Measurements from ENCODE around the gene NCKIPSD.

The NCKIPSD gene

DNA sequence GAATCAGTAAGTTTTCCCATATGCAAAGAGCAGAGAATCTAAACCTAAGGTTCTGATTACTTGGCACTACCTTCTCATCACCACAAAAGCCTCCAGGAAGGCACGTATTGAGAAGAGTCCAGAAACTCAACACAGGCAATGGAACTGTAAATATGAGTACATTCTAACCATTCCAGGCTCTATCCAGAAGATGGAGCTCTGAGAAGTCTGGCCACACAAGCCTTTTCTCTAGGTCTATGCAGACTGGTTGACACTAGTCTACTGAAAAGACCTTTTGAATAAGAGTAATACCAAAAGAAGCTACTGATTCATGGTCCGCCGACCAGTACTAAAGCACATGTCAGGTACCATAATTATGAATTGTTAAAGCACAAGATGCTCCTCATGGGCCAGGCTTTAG lies 12.2 kb upstream of the NCKIPSD start:
- TF ChIP-seq CTCF (IDR thresholded peaks at IDR 0.05; ENCODE audit: low read depth, low read length) (no peak), MYC (IDR thresholded peaks at IDR 0.05; ENCODE audit: low read depth, low read length) (no peak), POLR2A (IDR thresholded peaks at IDR 0.05; ENCODE audit: extremely low read depth, insufficient read length) (no peak)
- TF ChIP-seq, protein P1, sequence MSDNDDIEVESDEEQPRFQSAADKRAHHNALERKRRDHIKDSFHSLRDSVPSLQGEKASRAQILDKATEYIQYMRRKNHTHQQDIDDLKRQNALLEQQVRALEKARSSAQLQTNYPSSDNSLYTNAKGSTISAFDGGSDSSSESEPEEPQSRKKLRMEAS (IDR thresholded peaks at IDR 0.05; ENCODE audit: low read depth, low read length) = no peak
- no peak for DNase-seq (ENCODE audit: low read depth)
- no peak overlapping the region for H3K4me3 ChIP-seq (ENCODE audit: low read depth, low read length)

GRCh38 chr3:48696601-48697000 lies 10.9 kb upstream of the NCKIPSD start:
- TF ChIP-seq CTCF (IDR thresholded peaks at IDR 0.05; ENCODE audit: low read depth, low read length) = no peak
- no peak for TF ChIP-seq MYC (IDR thresholded peaks at IDR 0.05; ENCODE audit: low read depth, low read length)
- no peak for TF ChIP-seq POLR2A (IDR thresholded peaks at IDR 0.05; ENCODE audit: extremely low read depth, insufficient read length)
- TF ChIP-seq, protein P1 (IDR thresholded peaks at IDR 0.05; ENCODE audit: low read depth, low read length) = no peak
- DNase-seq (ENCODE audit: low read depth) = no peak
- H3K4me3 ChIP-seq (ENCODE audit: low read depth, low read length) = no peak overlapping the region

DNA sequence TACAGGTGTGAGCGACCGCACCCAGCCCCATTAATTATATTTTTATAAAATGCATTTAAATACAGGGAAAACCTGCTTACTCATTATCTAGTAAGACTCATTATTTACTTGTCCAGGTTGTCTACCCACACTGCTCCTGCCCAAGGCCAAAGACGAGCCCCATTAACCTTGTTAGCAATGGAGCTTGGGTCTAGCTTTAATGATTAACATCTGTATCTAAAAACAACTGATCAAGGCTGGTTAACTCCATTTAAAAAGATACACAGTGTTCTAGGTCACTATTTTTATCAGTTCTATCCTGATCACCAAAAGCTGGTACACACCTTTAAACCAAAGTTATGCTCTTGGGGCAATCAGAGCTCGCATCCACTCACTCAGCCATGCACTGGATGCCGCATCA lies 10.4 kb upstream of the NCKIPSD start:
- no peak overlapping the region for H3K4me3 ChIP-seq (ENCODE audit: low read depth, low read length)
- DNase-seq (ENCODE audit: low read depth) = no peak
- no peak for TF ChIP-seq MYC (IDR thresholded peaks at IDR 0.05; ENCODE audit: low read depth, low read length)
- no peak for TF ChIP-seq POLR2A (IDR thresholded peaks at IDR 0.05; ENCODE audit: extremely low read depth, insufficient read length)
- TF ChIP-seq, protein P1 (IDR thresholded peaks at IDR 0.05; ENCODE audit: low read depth, low read length) = no peak
- TF ChIP-seq CTCF (IDR thresholded peaks at IDR 0.05; ENCODE audit: low read depth, low read length) = no peak

GRCh38 chr3:48695393-48695753 lies 9.7 kb upstream of the NCKIPSD start:
- no peak overlapping the region for H3K4me3 ChIP-seq (ENCODE audit: low read depth, low read length)
- no peak for DNase-seq (ENCODE audit: low read depth)
- TF ChIP-seq CTCF (IDR thresholded peaks at IDR 0.05; ENCODE audit: low read depth, low read length) = no peak
- no peak for TF ChIP-seq MYC (IDR thresholded peaks at IDR 0.05; ENCODE audit: low read depth, low read length)
- TF ChIP-seq, protein P1 (IDR thresholded peaks at IDR 0.05; ENCODE audit: low read depth, low read length) = no peak
- TF ChIP-seq POLR2A (IDR thresholded peaks at IDR 0.05; ENCODE audit: extremely low read depth, insufficient read length) = no peak

DNA sequence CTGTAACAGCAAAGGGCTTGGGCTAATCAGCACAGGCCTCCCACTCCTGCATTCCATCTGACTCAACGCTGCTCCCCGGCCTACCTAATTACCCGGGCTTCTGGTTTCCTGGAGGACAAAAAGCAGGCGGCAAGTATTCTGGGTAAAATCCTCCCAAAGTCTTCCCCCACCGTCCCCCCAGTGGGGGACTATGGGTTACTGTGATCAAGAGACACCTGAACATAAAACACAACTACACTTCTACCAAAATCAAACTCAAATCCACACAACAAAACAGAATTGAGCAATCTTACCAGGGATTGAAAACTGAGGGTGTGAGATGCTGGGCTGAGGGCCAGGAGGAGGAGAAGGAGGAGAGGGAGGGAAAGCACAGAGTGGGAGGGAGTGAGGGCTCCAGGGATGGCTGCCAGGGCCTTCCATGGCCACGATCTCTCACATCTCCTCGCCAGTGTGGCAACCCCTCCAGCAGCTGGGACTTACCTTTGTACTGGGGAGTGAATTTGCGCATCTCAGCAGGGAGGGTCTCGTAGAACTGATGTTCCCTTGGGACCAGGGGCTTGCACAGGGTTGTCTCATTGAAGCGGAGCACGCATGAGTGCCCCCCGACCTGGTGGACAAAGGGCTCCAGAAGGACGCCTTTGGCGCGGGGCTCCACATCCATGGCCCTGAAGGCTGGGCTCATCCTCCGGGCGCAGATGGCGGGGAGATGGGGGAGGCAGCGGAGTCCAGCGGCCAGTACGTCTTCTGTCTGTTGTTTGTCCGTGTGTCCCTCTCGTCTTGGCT lies 9.1 kb upstream of the NCKIPSD start:
- DNase-seq (ENCODE audit: low read depth) = no peak
- no peak overlapping the region for H3K4me3 ChIP-seq (ENCODE audit: low read depth, low read length)
- TF ChIP-seq, protein P1 (IDR thresholded peaks at IDR 0.05; ENCODE audit: low read depth, low read length) = no peak

GRCh38 chr3:48693826-48694225 lies 8.1 kb upstream of the NCKIPSD start:
- TF ChIP-seq, protein P1 (IDR thresholded peaks at IDR 0.05; ENCODE audit: low read depth, low read length) = no peak
- TF ChIP-seq CTCF (IDR thresholded peaks at IDR 0.05; ENCODE audit: low read depth, low read length) (no peak), MYC (IDR thresholded peaks at IDR 0.05; ENCODE audit: low read depth, low read length) (no peak), POLR2A (IDR thresholded peaks at IDR 0.05; ENCODE audit: extremely low read depth, insufficient read length) (no peak)
- DNase-seq (ENCODE audit: low read depth) = no peak
- no peak overlapping the region for H3K4me3 ChIP-seq (ENCODE audit: low read depth, low read length)
